Heart left ventricle (tissue), 13 donors: ENCODE results near the gene ANP32A.

Source experiments
- CTCF ChIP-seq, 12 donors: fragments of 200-600 bp; sonication (generic) in 4 of 12; IDR thresholded peaks; one replicate each; pipeline versions ENCODE4 v1.5.0 to v1.8.0; 2018 to 2022; ENCODE audit warnings: antibody characterized with exemption in 12 of 12, mild to moderate bottlenecking in 5 of 12
- POLR2A ChIP-seq, 2 donors: fragments of 450-650 bp; IDR thresholded peaks; one replicate each; pipeline ENCODE4 v1.6.1; 2017; ENCODE audit warnings: antibody characterized with exemption in 2 of 2, mild to moderate bottlenecking in 2 of 2, moderate library complexity in 2 of 2
- donor health status: ischemic (EF 13 %, LVEDD 7.1; RV severe dilation, severe dysfunction).
- donor health status: DM: no; HTN: yes; CAD: no.
- donor health status: DM: no; HTN: no; CAD: no.
- donor health status: ischemic (EF 25% LVEDD 6.9; RV normal size, moderate dysfunction).
- donor health status: ischemic (EF 25% LVEDD 5.7; RV mildly dilated, moderate dysfunction).
- donor health status: ischemic (EF 35%, LVEDD 5.7; RV mildly dilated, moderate dysfunction).
- donor health status: nonischemic (EF 11% LVEDD 7.7; RV severe dilation, severe dysfunction).
- donor health status: DM: yes; HTN: yes; CAD: no.
- donor health status: PGD.
- donor health status: ischemic (EF 29% LVEDD 5.4; RV normal size, mild dysfunction).
- donor health status: nonischemic (EF 23%, LVEDD 6.1; RV moderate dilation, normal function).

GRCh38 chr15:68730976-68731897 lies 89.5 kb downstream of the ANP32A start:
- no peak for TF ChIP-seq CTCF (IDR thresholded peaks at IDR 0.05)
- TF ChIP-seq POLR2A (IDR thresholded peaks at IDR 0.05): no peak
